Measurements from ENCODE around the gene PDZD7.

Gene PDZD7

DNA sequence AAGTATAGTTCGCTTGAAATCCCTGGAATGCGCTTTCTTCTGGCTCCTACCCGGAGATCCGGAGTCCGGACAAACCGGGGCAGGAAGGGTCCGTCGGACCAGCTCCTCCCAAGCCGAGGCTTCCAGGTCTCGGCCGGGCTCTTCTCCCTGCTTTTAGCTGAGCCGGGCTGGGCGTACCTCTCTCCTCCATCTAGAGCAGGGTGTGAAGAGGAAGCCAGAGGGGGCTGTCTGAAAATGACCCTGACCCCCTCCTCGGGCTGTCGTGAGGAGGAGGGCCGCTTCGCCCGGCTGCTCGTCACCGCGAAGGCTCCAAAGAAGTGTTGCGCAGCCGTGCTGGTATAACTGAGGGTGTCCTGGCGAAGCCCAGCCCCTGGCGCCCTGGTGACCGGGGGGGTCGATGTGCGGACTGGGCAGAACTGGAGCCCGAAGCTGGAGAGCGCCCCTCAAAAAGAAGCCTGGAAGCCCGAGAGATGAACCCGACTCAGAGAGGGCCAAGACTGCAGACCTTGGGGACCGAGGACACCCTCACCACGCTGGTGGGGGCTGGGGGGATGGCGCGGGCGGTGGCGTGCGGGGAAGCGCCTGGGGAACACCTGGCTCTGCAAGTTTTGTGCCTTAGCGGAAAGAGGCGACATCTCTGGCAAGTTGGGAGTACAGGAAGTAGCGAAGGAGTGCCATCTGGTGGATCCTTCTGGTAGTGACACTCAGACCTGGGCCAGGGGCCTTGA lies 36.6 kb upstream of the PDZD7 start:
- Histone ChIP-seq H3K27ac (ENCODE audit: poor library complexity, severe bottlenecking) (peak overlapping the region; percentile 36), H3K4me1 (ENCODE audit: insufficient read depth, poor library complexity, severe bottlenecking) (no peaks in the 10 kb centered on the region), H3K4me3 (ENCODE audit: severe bottlenecking) (peak overlapping the region; percentile 35), H3K36me3 (ENCODE audit: low read depth) (no peaks in the 10 kb centered on the region), H3K27me3 (ENCODE audit: insufficient read depth, poor library complexity, severe bottlenecking) (no peaks in the 10 kb centered on the region), H3K9me3 (ENCODE audit: severe bottlenecking) (no peaks in the 10 kb centered on the region)
- TF ChIP-seq, protein P1, sequence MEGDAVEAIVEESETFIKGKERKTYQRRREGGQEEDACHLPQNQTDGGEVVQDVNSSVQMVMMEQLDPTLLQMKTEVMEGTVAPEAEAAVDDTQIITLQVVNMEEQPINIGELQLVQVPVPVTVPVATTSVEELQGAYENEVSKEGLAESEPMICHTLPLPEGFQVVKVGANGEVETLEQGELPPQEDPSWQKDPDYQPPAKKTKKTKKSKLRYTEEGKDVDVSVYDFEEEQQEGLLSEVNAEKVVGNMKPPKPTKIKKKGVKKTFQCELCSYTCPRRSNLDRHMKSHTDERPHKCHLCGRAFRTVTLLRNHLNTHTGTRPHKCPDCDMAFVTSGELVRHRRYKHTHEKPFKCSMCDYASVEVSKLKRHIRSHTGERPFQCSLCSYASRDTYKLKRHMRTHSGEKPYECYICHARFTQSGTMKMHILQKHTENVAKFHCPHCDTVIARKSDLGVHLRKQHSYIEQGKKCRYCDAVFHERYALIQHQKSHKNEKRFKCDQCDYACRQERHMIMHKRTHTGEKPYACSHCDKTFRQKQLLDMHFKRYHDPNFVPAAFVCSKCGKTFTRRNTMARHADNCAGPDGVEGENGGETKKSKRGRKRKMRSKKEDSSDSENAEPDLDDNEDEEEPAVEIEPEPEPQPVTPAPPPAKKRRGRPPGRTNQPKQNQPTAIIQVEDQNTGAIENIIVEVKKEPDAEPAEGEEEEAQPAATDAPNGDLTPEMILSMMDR (IDR thresholded peaks at IDR 0.05; ENCODE audit: poor library complexity, severe bottlenecking), result peak; percentile 95
- ATAC-seq (ENCODE audit: low read depth) (peak; percentile 35), DNase-seq (ENCODE audit: low spot score) (no peak)

DNA sequence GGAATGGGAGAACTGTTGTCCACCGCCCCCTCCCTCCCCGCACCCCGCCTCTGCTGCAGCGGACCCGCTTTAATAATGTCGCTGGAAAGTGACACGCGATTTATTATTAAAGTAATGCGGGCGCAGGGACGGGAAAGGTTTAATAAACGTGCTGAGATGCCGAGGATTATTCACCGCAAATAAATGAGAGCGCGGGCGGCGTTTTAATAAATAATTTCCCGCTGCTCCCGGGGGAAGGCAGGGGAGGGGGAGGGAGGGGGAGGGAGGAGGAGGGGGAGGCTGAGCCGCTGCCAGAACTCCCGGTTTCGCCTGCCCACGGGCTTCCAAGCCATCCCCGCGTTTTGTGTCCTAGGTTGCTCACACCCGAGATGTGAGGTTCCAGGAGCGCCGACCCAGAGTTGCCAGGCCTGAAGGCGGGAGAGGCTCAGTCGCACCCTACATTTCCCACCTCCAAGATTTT lies 36.0 kb upstream of the PDZD7 start:
- H3K27ac ChIP-seq (ENCODE audit: poor library complexity, severe bottlenecking), result peak overlapping the region; percentile 36
- no peaks in the 10 kb centered on the region for H3K36me3 ChIP-seq (ENCODE audit: low read depth)
- ATAC-seq (ENCODE audit: low read depth) (peak; percentile 8; the same call in 2 of the 3 replicates), DNase-seq (ENCODE audit: low spot score) (no peak)
- no peaks in the 10 kb centered on the region for H3K4me1 ChIP-seq (ENCODE audit: insufficient read depth, poor library complexity, severe bottlenecking)
- H3K27me3 ChIP-seq (ENCODE audit: insufficient read depth, poor library complexity, severe bottlenecking), result no peaks in the 10 kb centered on the region
- TF ChIP-seq, protein P1 (IDR thresholded peaks at IDR 0.05; ENCODE audit: poor library complexity, severe bottlenecking), result no peak
- H3K4me3 ChIP-seq (ENCODE audit: severe bottlenecking), result peak overlapping the region; percentile 35
- no peaks in the 10 kb centered on the region for H3K9me3 ChIP-seq (ENCODE audit: severe bottlenecking)

DNA sequence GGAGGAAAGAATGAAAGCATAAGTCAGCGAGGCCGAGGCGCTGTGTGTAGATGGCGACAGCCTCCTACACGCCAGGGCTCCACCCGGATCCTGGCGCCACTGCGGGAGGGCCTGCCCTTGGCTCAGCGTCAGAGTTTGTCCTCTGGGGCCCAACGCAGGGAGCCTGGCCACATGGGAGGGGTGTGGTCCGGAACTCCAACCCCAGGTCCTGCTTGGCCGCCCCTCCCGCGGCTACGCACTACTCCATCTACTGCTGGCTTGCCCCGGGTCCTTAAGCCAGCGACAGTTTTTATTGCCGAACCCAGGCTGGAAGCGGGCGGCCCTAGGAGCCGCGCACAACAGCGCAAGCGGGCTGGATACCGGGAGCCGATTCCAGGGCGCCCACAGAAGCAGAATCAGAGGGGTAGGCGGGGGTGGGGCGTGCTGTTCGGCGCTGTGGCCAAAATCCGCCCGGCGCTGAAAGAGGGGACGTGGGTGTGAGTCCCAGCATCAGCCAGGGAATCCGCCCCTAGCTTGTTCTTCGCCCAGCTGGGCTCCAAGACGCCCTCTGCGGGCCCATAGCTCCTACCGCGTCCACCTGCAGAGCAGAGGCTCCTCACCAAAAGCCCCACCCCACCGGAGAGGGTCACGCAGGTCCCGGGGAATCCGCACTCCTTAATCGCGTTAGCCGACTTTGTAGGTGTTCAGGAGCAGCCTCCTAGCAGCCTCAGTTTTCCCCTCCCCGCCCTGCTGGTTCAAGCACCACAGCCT lies 35.4 kb upstream of the PDZD7 start:
- Histone ChIP-seq H3K27ac (ENCODE audit: poor library complexity, severe bottlenecking) (peak overlapping the region; percentile 36), H3K4me3 (ENCODE audit: severe bottlenecking) (peak overlapping the region; percentile 35), H3K4me1 (ENCODE audit: insufficient read depth, poor library complexity, severe bottlenecking) (no peaks in the 10 kb centered on the region), H3K36me3 (ENCODE audit: low read depth) (no peaks in the 10 kb centered on the region), H3K27me3 (ENCODE audit: insufficient read depth, poor library complexity, severe bottlenecking) (no peaks in the 10 kb centered on the region), H3K9me3 (ENCODE audit: severe bottlenecking) (no peaks in the 10 kb centered on the region)
- DNase-seq (ENCODE audit: low spot score) (no peak), ATAC-seq (ENCODE audit: low read depth) (peak; percentile 70)
- TF ChIP-seq, protein P1 (IDR thresholded peaks at IDR 0.05; ENCODE audit: poor library complexity, severe bottlenecking), result peak; percentile 54

DNA sequence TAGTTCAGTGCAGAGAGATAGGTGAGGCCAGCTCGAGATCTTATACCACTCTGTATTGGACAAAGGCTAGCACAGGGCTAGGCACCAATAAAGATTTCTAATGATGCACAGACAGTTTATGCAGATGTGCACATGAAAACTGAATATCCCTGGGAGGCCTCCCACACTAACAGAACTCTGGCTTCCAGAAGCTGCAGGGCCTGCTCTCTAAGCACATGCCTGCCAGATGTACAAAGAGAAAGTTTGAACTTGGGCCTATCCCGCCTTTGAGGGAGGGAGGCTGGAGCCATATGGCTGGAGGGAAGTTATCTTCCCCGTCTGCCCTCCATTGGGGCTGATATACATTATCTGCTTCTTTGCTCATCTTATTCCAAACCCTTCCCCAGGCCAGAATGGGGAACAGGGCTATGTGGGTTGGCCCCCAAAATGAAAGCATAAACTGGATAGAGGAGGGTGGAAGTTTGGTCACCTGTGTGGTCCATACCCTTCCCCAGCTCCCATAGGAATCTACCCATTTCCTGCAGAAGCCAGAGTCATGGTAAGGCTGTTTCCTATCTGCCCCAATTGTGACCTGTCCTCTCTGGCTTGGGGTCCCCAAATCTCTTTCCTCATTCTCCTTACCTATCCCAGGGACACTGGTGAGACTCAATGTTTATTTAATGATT lies 34.7 kb upstream of the PDZD7 start:
- no peaks in the 10 kb centered on the region for H3K36me3 ChIP-seq (ENCODE audit: low read depth)
- no peaks in the 10 kb centered on the region for H3K27me3 ChIP-seq (ENCODE audit: insufficient read depth, poor library complexity, severe bottlenecking)
- H3K4me1 ChIP-seq (ENCODE audit: insufficient read depth, poor library complexity, severe bottlenecking), result no peaks in the 10 kb centered on the region
- H3K4me3 ChIP-seq (ENCODE audit: severe bottlenecking), result peak overlapping the region; percentile 35
- ATAC-seq (ENCODE audit: low read depth), result no peak
- H3K9me3 ChIP-seq (ENCODE audit: severe bottlenecking), result no peaks in the 10 kb centered on the region
- no peak for DNase-seq (ENCODE audit: low spot score)
- TF ChIP-seq, protein P1 (IDR thresholded peaks at IDR 0.05; ENCODE audit: poor library complexity, severe bottlenecking), result no peak
- H3K27ac ChIP-seq (ENCODE audit: poor library complexity, severe bottlenecking), result peak overlapping the region; percentile 36
